ENCODE measurements around the gene TSFM.
A peak's percentile ranks its signal among the peaks of the same experiment; 100 is the strongest.

The TSFM gene

DNA sequence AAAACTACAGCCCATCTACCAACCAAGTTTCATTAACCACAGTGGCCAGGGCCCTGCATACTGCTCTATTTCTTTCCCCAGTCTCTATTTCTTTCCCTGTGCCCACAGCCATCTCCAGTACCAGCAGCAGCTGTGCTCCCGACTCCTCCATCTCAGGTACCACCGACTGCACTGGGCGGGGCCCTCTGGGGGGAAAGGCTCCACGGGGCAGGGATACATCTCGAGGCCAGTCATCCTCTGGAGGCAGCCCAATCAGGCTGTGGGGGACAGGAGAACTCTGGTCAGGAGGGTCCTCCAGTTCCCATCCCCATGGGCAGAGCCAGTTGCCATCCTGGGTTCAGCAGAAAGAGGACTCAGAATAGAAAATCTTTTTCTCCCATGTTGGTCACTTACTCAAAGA, 33.5 kb upstream of the TSFM start:
- no peak for DNase-seq

DNA sequence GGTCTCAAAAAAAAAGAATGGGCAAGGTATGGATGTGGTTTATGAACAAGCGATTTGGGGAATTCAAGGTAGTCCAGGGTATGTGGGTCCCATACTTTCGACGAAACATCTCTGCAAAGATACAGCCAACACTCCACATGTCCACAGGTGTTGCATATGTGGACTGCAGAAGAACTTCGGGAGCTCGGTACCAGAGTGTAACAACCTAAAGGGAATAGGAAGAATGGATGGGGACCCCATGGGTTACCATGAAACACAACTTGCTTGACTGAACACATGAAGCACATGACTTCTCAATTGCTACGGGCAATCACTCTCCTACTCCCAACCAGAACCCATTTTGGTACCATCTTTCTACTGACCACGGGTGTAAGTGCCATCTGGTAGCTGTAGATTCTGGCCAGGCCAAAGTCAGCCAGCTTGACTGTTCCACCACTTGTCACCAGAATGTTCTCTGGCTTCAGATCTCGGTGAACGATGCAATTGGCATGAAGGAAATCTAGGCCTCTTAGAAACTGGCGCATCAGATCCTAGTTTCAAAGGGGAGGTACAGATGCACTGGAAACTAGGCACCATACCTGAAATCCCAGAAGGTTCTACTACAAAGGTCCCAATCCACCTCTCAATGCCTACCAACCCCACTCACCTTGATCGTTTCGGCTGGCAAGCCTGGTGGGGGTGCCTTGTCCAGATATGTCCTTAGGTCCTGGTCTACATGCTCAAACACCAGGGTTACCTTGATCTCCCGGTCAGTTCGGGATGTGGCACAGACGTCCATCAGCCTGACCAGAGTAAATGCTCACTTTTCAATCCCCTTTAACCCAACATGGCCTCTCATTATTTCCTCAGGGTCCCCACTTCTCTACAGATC, 31.8 kb upstream of the TSFM start:
- no peak for DNase-seq

DNA sequence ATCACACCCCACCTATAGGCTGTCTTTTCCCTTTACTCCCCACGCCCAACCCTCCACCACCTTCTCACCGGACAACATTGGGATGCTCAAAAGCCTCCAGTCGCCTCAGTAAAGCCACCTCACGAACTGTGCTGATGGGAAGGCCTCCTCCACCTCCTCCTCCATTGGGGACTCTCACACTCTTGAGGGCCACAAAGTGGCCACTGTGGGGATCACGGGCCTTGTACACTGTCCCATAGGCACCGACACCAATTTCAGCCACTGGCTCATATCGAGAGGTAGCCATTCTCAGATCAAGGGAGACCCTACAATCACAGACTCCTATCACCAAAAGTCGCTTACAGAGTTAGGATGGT, 31.2 kb upstream of the TSFM start:
- no peak for DNase-seq

DNA sequence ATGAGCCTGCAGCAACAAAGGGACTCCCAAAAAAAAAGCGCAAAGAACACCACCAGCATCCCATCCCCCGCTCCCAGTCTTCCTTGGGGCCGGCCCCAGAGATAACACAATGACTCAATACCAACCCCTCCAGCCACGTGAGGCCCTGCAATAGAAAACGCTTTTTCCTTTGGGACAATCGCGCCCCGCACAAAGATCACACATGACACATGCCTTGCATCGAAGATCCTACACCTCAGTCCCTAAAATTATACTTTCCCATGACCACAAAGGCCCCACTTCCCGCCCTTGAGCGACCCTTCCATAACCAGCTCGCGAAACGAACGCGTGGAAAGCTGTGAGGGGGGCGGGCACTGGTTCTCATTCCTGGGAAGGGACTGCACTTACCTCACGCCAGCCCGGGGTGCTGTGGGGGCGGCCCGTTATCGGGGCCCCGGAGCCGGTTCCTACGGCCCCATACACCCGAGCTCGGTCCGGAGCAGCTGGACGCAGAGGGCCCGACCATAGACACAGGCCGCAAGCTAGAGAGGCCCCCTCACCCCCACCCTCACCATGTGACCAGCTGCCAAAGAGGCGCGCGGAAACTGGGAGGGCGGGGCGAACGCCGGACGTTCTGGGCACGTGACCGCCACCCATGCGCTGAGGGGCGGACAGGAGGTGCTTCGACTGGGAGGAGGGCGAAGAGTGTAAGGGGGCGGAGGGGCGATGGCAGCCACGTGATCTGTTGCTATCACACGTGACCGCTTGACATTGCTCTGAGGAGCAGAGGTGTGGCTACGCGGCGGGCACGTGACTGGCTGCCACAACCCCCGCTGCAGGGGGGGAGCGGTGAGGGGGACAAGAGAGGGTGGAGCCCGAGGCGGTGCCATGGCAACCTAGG, 30.6 kb upstream of the TSFM start, which contains the start of gene CDK4:
CDK4 (minus strand) TSS at position 523 of the 880 bp plus-strand sequence. CDS start 593 bp downstream, outside the sequence.
- peak; percentile 100 for DNase-seq

DNA sequence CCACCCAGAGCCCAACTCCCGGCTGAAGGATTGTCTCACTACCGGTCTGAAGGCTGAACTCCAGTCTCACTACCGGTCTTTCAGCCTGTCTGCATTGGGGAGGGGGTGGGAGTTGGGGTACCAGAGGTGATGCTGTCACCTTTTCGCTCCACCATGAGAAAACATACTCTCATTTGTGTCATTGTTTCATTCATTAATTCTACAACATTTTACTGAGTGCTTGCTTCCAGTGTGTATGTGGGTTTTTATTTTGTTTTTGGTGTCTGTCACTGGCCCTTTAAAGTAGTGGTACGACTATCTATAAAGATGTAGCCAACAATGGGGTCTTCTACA, 30.0 kb upstream of the TSFM start:
- DNase-seq, result no peak

DNA sequence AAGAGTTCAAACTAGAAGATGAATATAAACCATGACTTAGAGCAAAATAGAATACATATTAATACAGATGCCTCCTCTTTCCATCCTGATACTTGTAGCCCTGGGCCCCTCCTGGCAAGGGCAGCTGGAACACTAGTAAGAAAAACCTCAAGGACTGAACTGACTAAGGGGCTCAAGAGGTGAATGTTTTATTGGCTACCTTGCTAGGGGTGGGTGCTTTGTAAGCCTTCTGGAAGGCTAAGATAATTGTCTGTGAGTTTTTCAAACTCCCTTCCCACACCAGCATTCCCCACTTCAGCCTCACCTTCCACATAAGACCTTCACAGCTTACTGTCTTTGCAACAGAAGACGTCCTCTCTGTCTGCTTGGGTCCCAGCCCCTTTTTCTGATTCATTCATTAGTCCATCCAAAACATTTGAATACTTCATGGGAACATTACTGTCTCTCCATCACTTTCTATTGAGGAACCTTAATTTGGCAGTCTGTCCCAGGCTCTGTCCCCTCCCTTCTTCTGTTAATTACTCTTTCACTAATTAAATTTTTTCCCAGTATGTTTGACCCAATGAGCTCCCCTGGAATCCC, 28.7 kb upstream of the TSFM start:
- DNase-seq, result no peak

DNA sequence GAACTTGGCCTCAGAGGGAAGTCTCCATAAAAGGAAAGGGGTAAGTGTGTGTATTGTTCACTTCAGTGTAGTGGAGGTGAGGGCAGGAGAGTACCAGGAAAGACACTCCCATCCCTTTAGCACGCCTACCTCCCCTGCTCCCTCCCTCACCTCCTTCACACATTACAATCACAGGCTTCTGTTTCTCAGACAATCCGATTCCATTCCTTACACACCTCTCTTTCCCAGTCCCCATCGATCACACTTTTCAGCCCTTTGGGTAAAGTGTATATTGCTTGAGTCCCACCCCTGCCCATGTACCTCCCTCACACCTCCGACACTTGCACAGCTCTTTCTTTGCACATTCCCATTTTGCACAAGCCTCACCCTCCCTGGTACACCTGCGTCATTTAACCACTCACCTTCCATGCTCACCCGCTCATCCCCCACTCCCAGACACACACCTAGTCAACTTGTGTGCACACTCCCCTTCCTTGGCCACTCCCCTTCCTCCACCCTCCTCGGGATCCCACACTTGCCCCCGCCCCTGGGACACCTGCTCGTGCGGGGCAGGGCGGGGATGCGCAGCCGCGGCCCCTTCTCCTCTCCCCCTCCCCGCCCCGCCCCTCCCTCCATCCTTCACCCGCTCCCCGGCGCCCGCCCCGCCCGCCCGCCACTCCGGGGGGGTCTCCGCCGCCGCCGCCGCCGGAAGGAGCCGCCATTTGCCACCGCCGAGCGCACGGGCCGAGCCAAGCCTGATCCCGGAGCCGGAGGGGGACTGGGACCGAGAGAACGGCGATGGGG, 28.0 kb upstream of the TSFM start, which contains the start of gene MARCHF9:
MARCHF9 (plus strand) TSS at position 693 of the 783 bp plus-strand sequence. CDS start 426 bp downstream, outside the sequence.
- peak; percentile 94 for DNase-seq

DNA sequence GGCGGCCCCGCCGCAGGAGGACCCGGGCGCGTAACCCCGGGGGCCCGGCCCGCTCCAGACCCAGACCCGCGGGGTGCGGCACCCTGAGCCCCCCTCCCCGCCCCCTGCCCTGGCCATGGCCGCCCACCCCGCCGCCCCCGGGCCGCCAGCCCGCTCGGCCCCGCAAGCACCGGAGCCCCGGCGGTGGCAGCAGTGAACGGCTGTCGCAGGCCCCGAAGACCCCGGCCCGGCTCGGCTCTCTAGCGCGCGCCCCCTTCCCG, 27.5 kb upstream of the TSFM start:
- DNase-seq, result no peak

DNA sequence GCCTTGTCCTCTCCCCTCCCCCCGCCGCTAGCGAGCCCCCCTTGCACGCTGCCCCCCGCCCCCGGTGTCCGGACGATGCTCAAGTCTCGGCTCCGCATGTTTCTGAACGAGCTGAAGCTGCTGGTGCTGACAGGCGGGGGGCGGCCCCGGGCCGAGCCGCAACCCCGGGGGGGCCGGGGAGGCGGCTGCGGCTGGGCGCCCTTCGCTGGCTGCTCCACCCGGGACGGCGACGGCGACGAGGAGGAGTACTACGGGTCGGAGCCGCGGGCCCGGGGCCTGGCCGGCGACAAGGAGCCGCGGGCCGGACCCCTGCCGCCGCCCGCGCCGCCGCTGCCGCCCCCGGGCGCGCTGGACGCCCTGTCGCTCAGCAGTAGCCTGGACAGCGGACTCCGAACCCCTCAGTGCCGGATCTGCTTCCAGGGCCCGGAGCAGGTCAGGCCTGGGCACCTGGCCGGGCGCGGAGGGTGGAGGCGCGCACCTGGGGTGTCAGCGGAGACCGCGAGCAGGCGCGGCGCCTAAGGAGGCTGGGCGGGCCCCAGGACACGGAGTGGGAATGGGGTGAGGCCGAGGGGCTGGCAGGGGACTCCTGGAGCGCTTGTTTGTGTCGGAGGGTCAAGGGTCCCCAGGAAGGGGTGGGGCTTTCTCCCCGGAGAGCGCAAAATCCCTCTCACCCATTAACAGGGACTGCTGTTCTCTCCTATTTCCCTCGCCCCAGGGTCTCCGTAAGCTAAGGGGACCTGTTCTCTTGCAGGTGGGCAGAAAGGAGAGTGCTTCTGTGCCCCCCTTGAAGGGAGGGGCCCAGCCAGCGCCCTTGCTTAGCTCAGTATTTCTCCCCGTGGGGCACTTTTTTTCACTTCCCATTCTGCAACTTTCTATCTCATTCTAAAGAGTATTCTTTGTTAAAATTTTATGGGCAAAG, 26.9 kb upstream of the TSFM start:
- DNase-seq, result peak; percentile 57

DNA sequence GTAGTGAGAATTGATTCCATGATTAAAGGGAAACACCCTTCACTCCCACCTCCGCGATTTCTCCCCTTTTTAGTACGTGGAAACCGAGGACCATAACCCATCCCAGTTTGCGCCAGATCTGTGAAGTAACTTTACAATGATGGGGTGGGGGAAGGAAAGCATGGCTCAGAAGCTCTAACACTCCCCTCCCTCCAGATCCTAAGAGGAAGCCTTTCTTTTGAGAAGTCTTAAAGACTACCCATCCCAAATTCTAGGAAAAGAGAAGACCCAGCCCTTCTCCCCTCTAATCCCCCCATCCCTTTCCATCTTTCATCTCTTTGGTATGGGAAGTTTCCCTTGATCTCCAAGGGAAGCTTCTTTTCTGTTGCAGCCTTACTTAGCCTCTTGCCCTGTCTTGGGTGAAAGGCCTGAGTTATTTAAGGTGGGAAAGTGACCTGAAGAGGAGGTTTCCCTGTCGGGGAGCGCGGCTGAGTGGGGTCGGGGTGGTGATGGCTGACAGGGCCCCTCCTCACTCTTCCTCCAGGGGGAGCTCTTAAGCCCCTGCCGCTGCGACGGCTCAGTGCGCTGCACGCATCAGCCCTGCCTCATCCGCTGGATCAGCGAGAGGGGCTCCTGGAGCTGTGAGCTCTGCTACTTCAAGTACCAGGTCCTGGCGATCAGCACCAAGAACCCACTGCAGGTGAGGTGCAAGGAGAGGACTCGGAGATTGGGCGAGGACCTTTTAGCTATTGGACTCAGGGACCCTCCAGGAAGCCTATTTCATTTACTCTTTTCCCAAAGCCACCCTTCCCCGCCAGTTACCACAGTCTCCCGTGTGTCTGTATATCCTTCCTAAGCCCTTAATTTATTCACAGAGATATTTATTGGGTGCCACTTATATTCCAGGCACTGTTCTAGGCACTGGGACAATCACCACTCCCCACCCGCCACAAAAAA, 25.9 kb upstream of the TSFM start:
- DNase-seq, result peak; percentile 79

DNA sequence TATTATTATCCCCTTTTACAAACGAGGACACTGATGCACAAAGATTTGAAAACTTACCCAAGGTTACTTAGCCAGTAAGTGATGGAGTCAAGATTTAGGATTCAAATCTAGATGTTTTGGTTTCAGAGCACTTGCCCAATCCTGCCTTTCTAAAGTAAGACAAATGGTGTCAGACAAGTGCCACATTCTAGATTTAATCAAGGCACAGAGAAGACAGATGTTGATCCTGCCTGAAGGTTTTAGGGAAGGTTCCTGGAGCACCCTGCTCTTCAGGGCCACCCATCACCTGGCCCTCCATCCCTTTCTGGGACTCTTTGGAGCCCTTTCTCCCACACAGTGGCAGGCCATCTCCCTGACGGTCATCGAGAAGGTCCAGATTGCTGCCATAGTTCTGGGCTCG, 24.8 kb upstream of the TSFM start:
- no peak for DNase-seq

DNA sequence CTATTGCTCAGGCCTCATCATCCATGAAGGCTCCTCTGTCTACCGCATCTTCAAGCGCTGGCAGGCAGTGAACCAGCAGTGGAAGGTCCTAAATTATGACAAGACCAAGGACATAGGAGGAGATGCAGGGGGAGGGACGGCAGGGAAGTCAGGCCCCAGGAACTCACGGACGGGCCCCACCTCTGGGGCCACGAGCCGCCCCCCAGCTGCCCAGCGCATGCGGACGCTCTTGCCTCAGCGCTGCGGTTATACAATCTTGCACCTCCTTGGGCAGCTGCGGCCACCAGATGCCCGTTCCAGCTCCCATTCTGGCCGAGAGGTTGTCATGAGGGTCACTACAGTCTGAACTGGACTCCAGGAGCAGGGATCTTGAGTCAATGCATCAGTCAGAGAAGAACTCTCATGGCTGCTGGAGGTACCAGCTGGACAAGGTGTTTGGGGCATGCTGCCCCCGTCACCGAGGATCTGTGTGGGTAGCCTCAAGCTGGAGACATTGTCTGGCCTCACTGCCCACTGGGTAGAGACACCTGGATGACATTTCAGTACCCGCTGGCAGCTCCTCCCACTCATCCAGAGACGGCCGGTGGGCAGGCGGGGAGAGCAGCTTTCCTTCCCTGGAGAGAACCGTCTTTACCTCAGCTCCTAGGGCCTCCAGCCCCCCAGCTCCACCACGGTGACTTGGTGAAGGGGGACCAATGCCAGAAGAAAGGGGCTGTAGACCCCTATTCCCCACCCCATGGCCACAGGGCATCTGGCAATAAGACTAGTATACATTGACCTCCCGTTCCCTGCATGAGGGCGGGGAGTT, 23.8 kb upstream of the TSFM start:
- no peak for DNase-seq

DNA sequence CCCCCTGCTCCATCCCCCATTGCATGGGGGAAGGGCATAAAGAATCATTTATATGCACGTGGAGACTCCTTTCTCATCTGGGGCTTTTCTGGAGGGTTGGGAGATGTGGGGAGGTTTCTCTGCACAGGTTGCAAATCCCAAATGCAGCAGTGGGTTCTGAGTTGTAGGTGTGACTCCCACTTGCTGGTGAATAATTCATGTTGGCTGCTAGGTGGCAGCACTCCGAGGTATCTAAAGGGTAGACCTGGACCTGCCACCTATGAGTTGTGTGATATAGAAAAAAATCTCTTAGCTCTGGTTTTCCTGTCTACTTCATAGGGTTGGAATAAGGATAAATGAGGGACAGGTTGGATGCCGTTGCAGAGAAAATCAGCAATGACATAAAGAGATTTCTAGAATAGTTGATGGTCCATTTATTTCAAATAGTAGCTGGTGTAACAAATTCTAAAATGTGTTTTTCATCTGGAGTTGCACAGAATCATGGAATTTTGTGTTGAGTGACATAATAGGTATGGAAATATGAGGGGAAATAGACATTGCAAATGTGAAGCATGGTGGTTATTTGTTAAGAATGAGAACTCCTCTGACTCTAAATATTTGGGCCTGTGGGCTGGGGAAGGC, 23.1 kb upstream of the TSFM start:
- peak; percentile 67 for DNase-seq

DNA sequence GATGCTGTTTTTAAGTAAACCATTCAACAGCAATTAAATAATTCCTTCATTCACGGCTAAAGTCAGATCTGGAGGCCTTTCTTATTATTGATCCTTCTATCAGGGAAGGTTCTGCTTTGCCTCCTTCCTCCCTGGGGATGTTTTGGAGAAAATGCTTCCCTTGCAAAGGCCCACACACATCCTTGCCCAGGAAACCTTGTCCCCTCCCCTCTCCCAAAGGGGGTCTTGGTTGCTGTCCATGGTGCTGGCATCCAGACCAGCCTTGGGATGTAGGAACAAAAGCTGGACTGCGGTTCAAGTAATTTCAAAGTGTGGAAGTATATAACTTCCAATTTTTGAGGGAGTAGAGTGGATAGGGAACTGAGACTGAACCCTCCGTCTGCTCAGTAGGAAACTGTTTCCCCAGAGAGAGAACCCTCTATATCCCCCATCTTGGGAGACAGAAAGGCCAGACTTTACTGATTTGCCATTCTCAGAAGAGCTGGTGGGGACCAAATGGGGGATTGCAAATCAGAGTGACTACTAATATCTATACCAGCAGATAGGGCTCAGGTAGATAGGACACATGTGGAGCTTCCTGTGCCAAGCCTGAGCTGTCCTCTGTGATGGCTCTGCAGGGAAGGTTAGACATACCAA, 22.1 kb upstream of the TSFM start:
- no peak for DNase-seq

DNA sequence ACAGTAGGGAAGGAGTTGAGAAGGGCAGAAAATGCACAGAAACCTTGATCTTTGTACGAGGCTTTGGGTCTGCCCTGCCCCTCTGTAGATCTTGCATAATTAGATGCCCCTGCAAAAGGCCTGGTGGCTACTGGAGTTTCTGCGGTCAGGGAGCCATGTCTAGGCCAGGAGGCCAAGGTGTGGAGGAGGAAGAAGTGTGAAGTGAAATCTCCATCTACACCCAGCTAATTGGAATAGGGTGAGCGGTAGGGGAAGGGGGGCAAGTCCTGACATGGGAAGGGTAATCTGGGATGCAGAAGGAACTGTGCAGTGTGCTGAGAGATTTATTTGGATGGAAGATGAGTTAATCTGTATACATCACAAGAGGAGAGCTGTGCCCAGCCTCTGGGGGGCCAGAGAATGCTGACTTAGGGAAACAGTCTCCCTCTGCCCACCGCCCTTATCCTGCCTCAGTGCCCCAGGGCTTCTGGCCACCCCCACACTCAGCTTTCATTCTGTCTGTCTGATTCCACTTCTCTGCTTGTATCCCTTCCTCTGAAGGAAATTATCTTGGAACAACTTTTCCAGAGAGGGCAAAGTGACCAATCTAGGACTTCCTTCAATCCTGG, 21.1 kb upstream of the TSFM start:
- no peak for DNase-seq

DNA sequence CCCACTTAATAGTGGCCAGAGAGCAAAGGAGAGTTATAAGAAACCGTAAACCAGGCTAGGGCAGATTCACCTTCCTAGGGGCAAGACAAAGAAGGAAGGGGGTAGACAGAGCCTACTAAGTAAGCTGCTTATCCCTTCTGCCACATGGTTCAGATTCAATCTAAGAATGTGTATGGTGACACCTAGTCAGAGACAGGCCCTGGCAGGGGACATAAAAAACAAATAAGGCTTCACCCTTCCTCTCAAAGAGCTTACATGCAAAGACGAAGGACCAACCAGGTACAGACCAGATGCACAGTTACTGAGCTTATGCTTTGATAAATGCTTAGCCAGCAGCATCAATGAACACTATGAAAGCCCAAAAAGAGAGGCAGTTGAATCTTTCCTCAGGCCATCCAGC, 20.1 kb upstream of the TSFM start:
- no peak for DNase-seq

DNA sequence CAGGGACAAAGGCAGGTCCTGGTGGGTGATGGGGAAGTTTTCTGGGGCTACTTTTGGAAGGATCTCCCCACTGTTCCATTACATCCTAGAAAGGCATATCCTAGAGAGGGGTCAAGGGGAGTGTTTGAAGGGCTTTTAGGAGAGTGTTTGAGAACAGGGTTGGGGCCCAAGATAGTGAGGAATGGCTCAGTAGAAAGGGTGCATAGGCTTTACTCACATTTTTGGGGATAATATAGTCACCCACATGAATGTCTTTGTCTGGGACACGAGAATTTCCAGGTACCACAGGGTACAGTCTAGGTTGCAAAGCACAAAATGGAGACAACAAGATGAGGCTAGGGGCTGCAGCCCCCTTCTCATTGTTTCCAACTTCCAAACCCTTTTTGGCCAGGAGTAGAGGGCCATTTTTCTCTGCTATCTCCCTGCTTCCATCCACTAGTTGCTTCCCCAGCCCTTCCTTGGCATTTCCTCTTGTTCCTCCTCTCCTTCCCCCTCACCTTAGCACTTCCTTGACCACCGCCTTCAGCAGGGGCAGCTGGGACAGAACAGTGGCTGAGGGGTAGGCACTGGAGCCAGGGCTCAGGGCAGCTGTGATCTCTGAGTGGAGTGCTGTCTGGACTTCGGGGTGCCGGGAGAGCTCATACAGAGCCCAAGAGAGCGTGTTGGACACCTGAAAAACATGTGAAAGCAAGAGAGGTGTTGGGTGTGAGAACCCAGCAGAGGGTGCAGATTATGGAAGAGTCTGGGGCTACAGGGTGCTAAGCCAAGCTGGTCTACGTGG, 18.5 kb upstream of the TSFM start:
- DNase-seq, result no peak

DNA sequence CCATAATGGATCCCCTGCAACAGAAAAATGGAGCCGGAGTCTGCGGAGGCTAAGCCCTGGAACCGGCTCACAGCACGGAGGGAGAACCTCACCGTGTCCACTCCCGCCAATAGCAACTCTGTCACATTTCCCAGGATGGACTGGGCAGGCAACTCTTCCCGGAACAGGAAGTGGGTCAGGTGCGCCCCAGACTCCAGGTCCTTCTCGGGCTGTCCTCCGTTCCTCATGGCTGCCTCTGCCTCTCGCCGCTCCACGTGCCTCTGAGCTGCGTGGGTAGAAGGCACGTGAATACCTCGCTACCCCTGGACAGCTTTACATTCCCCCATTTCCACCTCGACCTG, 18.0 kb upstream of the TSFM start:
- no peak for DNase-seq
